GM12875 (cell line): Measurements from ENCODE around the gene ODAM.
"Not testable (repeated sequence)": the region's sequence is repeated elsewhere in the genome, so short reads cannot be mapped to it uniquely, and the experiment has no call there.

Experiments
- H3K4me3 ChIP-seq: one replicate; pipeline ENCODE4 v1.5.1; 2011; ENCODE audit warnings: low read depth, low read length, control low read depth
- CTCF ChIP-seq: IDR thresholded peaks from 2 replicates; pipeline ENCODE4 v1.5.1; 2011; ENCODE audit warnings: low read depth, mild to moderate bottlenecking, control low read depth, inconsistent platforms, low read length, moderate library complexity, borderline replicate concordance; ENCODE audit not compliant: insufficient read depth

The ODAM gene

DNA sequence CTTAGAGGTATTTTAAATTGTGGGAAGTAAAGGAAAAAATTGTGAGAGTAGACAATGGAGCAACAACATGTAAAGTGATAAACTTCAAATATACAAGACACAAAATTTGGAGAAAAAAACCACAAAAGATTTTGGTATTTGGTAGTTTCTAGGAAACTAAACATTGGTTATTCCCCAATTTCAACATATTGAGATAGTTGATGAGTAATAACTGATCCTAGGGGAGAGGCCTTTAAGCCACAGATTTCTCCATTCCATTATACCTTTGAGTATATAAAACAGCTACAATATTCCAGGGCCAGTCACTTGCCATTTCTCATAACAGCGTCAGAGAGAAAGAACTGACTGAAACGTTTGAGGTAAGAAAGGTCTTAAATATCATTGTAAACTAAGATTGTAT is 30.3 kb downstream of the ODAM start, which contains the start of gene FDCSP:
Gene FDCSP, plus strand, starts transcription at position 301 of the 400 bp plus-strand sequence. CDS start 5,071 bp downstream, outside the sequence.
- H3K4me3 ChIP-seq: no peak within 1 kb of the TSS
- TF ChIP-seq CTCF: no peak

- TF ChIP-seq CTCF: no peak
- no peak overlapping the region for H3K4me3 ChIP-seq
Observed at GRCh38 chr4:70236125-70236524, 40.6 kb downstream of the ODAM start.

DNA sequence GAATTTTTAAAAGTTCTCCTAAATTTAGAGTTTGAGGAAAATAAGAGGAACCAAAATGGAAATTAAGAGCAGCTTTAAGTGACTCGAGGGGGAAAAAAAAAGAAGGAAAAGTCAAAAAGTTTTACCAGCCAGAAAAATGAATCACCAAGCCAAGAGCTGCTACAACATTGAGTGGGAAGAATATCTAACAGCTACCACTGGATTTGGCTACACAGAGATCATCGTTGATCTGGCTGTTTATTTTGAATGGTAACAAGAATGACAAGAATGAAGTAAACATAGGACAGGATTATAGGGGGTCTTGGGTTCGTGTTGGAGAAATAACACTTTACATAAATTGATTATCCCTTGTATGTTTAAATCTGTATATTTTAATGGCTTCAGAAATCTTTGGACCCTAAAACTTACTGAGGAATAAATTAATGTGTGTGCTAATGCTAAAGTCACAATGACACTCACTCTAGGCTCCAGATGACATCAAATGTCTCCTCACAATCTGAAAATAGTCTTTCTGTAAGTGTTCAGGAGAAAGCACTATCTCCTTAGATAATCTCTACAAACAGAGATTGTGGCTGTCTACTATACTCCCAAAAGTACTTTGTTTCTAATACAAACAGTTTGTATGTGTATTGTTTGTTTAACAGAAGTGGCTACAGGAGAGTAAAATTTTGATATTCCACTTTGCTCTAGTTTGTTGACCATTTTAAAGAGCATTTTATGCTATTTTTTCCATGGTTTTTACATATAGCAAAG is 43.8 kb downstream of the ODAM start:
- TF ChIP-seq CTCF: no peak

GRCh38 chr4:70239884-70240591 is 44.5 kb downstream of the ODAM start:
- no peak for TF ChIP-seq CTCF
- no peak overlapping the region for H3K4me3 ChIP-seq

More for the DNA sequence above, 43.8 kb downstream of the ODAM start:
- H3K4me3 ChIP-seq: no peak overlapping the region

GRCh38 chr4:70242297-70242696 is 46.8 kb downstream of the ODAM start, which contains the start of gene CSN3:
CSN3 (plus strand) TSS chr4:70242597; CDS start chr4:70244820, 2,223 bp downstream.
- H3K4me3 ChIP-seq: not testable (repeated sequence)

- no peak overlapping the region for H3K4me3 ChIP-seq
Observed at GRCh38 chr4:70243091-70243490, 47.6 kb downstream of the ODAM start.

More at GRCh38 chr4:70243091-70243490, 47.6 kb downstream of the ODAM start:
- TF ChIP-seq CTCF: no peak
